CD4-positive, alpha-beta T cell treated with Interleukin-10 for 1 hour (primary cell): ENCODE results near the gene CRIP2.

ENCODE experiments used
- DNase-seq: peaks from one replicate; pipeline ENCODE4 v3.0.0-alpha.2; 2020

The CRIP2 gene

DNA sequence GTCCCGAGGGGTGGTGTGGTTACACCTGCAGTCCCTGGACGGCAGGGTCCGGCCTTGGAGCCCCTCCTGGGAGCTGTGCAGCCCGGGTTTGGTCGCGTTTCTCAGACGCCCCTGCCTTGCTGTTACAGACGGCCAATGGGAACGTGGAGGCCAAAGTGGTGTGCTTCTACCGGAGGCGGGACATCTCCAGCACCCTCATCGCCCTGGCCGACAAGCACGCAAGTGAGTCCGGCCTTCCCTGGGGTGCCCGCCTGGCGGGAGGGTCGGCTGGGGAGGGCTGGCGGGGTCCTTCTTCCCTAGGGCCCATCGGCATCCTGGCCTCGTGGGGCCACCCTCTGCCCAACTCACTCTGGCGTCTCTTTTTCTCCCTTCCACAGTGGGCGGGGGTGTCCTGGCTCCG lies 29.3 kb upstream of the CRIP2 start:
- DNase-seq = no peak

GRCh38 chr14:105445901-105446845 lies 28.4 kb upstream of the CRIP2 start:
- DNase-seq = no peak

GRCh38 chr14:105446971-105447370 lies 27.6 kb upstream of the CRIP2 start:
- DNase-seq = no peak

DNA sequence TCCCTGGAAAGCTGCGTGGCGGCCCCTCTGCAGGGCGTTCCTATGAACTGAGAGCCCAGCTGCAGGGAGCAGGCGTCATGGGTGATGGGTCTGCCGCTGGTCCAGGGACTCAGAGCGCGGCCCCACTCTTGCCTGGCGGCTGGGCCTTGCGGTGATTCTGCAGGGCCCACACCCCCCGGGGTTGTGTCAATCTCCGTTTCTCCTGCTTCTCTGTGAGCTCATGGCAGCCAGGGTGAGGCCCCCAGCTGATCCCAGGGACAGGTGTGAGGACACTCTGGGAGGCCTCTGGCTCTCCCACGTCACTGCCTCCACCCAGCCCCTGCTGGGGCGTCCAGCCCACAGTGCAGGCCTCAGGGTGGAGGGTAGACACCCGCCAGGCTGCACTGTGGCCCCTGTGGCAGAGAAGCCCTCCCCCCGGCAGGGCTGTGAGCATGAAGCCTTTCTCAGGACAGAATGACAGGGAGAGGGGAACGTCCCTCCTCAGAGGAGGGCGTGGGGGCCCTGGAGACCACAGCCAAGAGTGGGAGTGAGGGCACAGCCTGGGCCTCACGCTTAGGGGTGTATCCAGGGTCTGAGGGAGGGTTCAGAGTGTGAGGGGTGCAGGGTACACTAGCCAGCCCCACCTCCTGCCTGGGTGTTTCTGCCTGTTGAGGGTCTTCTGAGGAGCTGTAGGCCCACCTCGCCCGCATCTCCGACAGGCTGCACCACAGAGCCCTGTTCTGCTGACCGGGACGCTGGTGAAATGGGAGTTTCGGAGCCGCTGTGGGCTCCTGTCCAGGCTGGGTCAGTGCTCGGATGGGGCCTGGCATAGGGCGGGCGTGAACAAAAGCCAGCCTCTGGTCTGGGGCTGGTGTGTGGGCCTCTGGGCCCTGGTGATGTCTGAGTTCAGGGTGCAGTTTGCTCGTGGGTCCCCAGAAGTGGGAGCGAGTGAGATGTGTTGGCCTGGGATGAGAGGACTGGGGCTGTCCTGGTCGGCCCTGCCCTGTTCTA lies 26.7 kb upstream of the CRIP2 start:
- no peak for DNase-seq

DNA sequence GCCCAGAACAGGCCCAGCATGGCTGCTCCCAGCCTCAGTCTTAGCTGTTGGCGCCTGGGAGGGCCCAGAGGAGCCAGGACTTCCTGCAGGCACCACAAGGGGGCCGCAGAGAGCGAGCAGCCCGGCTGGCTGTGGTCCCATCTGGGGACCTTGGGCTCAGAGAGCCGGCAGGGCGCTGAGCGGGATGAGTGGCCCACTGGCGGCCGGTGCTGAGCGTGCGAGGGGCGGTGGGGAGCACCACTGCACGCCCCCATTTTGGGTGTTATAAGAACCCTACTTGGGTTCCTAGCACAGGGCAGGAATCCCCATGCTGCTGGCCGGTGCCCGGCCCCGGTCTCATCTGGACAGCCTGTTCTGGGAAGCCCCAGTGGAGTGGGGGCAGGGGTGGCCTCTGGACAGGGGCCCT lies 25.9 kb upstream of the CRIP2 start:
- DNase-seq = peak; percentile 77

DNA sequence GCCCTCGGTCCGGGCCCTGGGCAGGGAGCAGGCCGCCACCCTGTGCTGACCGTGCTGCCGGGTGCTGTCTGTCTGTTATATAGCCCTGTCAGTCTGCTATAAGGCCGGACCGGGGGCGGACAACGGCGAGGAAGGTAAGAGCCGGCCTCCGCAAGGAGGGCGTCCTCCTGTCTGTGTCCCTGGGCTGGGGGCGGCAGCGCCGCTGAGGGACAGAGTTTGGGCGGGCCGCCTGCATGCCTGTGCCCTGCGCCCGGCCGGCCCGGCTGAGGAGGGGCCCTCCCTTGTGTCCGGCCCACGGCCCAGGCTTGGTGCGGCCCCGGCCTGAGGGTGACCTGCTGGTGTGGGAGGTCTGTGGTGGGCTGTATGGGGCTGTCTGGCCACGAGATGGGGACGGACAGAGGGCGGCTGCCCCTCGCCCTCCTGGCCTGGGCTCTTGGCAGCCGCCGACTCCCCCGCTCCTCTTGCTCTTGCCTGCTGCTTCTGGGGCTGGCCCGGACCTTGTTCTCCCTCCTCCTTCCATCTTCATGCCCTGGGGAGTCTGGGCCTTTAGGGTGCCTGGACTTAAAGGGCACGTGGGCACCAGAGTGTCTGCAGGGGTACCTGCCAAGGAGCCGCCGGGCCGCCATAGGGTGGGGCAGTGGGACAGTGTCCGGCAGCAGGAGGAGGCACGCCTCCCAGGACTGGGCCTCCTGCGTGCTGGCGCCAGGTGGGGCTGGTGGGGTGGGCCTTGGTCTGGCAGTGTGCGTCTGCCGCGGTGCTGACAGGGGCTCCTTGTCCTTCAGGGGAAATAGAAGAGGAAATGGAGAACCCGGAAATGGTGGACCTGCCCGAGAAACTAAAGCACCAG lies 25.1 kb upstream of the CRIP2 start:
- no peak for DNase-seq

GRCh38 chr14:105450123-105450505 lies 24.5 kb upstream of the CRIP2 start:
- DNase-seq = no peak

DNA sequence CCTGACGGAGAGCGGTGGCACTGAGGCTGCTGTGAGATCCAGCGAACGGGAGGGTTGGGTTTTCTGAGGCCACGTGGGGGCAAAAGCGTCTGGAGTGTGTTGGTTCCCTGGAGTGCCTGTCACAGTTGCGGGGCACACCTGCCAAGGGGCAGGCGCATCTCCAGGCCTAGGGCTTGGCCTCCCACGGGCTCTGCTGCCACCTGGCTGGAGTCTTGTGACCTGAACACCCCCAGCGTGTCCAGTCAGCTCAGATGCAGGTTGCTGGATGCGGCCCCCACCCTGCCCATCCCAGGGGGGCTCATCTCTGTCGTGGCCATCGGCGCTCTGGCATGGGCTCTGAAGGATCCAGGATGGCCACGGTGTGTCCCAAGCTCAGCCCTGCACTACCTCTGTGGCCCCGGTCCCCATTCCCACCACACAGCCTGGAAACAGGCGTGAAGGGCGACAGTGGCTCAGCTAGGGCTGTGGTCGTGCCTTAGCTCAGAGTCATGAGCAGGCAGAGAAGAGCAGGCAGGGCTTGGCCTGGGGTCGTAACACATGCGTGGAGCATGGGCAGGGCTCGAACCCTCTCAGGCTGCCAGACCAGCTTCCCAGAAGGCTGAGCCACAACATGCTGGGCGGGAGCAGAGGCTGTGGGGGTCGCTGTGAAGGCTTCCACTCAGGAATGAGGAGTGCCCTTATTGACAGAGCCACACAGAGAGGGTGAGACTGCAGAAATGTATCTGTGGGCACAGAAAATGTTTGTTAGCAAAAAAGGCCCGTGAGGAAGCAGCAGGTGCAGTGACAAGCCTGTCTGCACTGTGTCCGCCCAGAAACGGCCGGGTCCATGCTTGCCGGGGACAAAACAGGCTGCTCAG lies 23.5 kb upstream of the CRIP2 start:
- no peak for DNase-seq

DNA sequence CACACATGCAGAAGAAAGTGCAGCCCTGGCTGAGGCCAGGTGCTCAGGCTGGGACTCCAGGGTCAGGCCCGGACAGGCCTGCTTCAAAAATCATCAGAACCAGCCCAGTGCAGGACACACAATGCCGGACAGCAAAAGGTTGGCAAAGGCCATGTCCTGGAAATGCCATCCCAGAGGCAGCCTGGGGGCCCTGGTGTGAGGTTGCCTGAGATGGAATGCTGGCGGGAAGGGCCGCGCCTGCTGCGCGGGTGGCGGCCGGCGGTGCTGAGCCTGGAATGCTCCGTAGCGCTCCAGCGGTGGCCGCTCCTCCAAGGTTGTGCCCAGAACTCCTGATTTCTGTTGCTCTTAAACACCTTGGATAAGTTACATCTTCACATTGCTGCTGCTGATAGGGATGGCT lies 21.7 kb upstream of the CRIP2 start:
- no peak for DNase-seq

GRCh38 chr14:105453847-105454246 lies 20.8 kb upstream of the CRIP2 start:
- no peak for DNase-seq

- no peak for DNase-seq
These were observed 19.5 kb upstream of the CRIP2 start for GRCh38 chr14:105455086-105455640.

DNA sequence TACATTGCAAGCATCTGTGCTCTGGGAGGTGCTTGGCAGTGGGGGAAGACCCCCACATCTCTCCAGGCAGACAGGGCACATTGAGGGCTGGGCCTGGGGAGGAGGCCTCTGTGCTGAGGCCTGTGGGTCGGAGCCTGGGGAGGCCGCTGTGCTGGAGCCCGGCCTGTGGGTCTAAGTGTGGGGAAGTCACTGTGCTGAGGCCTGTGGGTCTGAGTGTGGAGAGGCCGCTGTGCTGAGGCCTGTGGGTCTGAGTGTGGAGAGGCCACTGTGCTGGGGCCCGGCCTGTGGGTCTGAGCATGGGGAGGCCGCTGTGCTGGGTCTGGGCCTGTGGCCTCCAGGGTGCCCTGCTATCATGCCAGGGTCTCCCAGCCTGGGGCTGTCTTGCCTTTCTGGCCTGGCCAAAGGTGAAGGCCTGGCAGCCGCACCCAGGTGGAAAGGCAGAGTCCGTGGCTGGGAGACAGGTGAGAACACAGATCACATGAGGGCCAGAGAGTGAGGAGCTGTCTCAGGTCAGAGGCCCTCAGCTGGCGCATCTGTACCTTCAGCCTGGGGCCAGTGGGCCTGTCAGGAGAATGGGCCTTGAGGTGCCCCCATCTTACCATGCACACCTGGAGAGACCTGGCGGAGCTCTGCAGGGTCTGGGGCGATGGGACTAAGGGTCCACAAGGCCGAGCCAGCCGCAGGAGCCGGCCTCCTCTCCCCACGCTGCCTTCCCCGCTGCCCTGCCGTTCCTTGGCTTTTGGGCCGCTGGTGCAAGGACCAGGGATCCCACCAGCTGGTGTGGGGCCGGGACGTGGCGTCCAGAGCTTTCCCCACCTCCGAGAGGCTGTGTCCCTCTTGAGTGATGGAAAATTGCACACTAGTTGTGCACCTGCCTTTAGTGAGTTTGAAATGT lies 18.6 kb upstream of the CRIP2 start:
- DNase-seq = no peak

GRCh38 chr14:105456736-105457617 lies 17.6 kb upstream of the CRIP2 start:
- DNase-seq = no peak

GRCh38 chr14:105458010-105458409 lies 16.6 kb upstream of the CRIP2 start:
- no peak for DNase-seq

DNA sequence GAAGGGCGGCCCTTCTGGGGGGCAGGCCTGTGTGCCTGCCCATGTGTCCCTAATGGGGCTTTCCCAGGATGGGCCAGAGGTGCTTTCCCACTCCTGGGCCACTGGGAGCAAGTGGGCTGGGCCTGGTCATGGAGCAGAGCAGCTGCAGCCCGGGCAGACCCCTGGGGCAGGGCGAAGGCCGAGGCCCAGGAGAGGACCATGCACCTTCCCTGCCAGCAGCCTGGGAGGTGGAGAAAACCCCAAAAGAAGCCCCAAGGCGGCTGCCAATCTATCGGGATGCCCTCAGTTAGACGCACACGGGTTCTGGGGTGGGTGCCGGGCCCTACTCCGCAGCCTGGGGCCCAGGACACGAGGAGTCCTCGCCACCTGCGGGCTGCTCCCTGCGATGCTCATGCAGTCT lies 16.1 kb upstream of the CRIP2 start:
- DNase-seq = no peak

GRCh38 chr14:105460116-105460515 lies 14.5 kb upstream of the CRIP2 start:
- no peak for DNase-seq

DNA sequence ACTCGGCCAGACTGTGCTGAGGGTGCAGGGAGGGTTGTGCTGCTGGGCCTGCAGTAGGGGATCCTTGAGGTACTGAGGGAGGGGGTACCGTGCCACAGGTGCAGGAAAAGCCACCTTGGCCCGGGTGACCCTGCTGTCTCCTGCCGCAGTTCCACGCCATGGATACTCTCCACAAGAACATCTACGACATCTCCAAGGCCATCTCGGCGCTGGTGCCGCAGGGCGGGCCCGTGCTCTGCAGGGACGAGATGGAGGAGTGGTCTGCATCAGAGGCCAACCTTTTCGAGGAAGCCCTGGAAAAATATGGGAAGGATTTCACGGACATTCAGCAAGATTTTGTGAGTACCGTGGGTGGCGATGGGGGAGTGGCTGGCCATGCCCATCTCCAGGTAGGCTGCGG lies 14.0 kb upstream of the CRIP2 start:
- no peak for DNase-seq

GRCh38 chr14:105461903-105462302 lies 12.7 kb upstream of the CRIP2 start:
- no peak for DNase-seq

DNA sequence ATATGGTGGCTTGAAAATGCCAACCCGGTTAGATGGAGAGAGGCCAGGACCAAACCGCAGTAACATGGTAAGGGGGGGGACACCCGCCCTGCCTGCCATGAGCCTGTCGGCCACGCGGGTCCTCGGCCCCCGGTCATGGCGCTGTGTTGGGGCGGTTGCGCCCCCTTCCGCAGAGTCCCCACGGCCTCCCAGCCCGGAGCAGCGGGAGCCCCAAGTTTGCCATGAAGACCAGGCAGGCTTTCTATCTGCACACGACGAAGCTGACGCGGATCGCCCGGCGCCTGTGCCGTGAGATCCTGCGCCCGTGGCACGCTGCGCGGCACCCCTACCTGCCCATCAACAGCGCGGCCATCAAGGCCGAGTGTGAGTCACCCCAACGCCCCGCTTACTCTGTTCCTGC lies 10.1 kb upstream of the CRIP2 start:
- DNase-seq = no peak
